Endothelial cell of umbilical vein (primary cell): ENCODE data around the gene OR1J2. TPM values are rescaled to one million over a fixed set of nuclear protein-coding genes. Genes with fewer than 3 reads are reported as not detected.

Experiments
- BruUV-seq: library from RNA; stranded (reverse); fragments of 400-500 nt; replicated peaks from 2 replicates; lab custom pipeline; 2021; lab: Mats Ljungman, UMichigan
- CTCF ChIA-PET: fragments of 300-600, 350-600 bp; sonication (Branson Sonifier 250); formaldehyde crosslinking; loops from one replicate; lab custom pipeline; 2021; ENCODE audit warnings: antibody characterized with exemption, inconsistent platforms; lab: Charles Lee
- POLR2A ChIA-PET: fragments of 300-600, 350-600 bp; sonication (Branson Sonifier 250); formaldehyde crosslinking; loops from one replicate; lab custom pipeline; 2021; ENCODE audit warnings: antibody characterized with exemption, inconsistent platforms; lab: Charles Lee
- DNase-seq: peaks from one replicate; pipeline ENCODE4 v3.0.0-alpha.2; 2011; ENCODE audit warnings: low read depth, low spot score
- FAIRE-seq: peaks from 2 replicates; lab custom pipeline; 2011; peaks lifted over from hg19 to GRCh38; lab: Jason Lieb, UNC
- H2AFZ ChIP-seq: 2 replicates; pipeline ENCODE4 v1.6.0; 2012; ENCODE audit warnings: low read depth, low read length, control low read depth, inconsistent platforms
- H3K27ac ChIP-seq: 2 replicates; pipeline ENCODE4 v1.5.1; 2011; ENCODE audit warnings: low read depth, mild to moderate bottlenecking, control low read depth, low read length, moderate library complexity; ENCODE audit not compliant: insufficient read depth
- H3K27me3 ChIP-seq, 2 experiments: 2 replicates each; pipeline versions ENCODE4 v1.6.0 to v1.6.1; 2011; ENCODE audit warnings: low read length in 2 of 2, mixed read lengths in 1 of 2; ENCODE audit not compliant: control insufficient read depth in 2 of 2, insufficient read depth in 2 of 2
- H3K36me3 ChIP-seq, 2 experiments: 2 replicates in 1 of 2; 3 replicates in 1 of 2; pipeline ENCODE4 v1.5.1; 2011; ENCODE audit warnings: low read length in 2 of 2, mild to moderate bottlenecking in 1 of 2, moderate library complexity in 1 of 2; ENCODE audit not compliant: control insufficient read depth in 2 of 2, insufficient read depth in 2 of 2; ENCODE audit errors: extremely low read depth in 1 of 2
- H3K4me1 ChIP-seq: 3 replicates; pipeline ENCODE4 v1.5.1; 2011; ENCODE audit warnings: mild to moderate bottlenecking, low read length; ENCODE audit not compliant: control insufficient read depth, insufficient read depth; ENCODE audit errors: extremely low read depth
- H3K4me2 ChIP-seq: 2 replicates; pipeline ENCODE4 v1.6.1; 2011; ENCODE audit warnings: low read length, control low read depth, mixed read lengths; ENCODE audit not compliant: insufficient read depth
- H3K4me3 ChIP-seq, 3 experiments: fragments of 200-600 bp in 1 of 3; sonication (generic), shearing (Covaris generic) in 1 of 3; replicated peaks in 1 of 3; 2 replicates each; pipeline ENCODE4 v1.5.1; 2011 to 2016; ENCODE audit warnings: control low read depth in 3 of 3, low read length in 3 of 3, mild to moderate bottlenecking in 2 of 3, inconsistent platforms in 1 of 3, low read depth in 1 of 3, moderate library complexity in 1 of 3; ENCODE audit not compliant: insufficient read depth in 1 of 3
- H3K79me2 ChIP-seq: 2 replicates; pipeline ENCODE4 v1.6.0; 2012; ENCODE audit warnings: low read length, inconsistent platforms; ENCODE audit not compliant: control insufficient read depth, insufficient read depth
- H3K9ac ChIP-seq: replicated peaks from 2 replicates; pipeline ENCODE3; 2011; ENCODE audit warnings: low read length, control low read depth; ENCODE audit not compliant: insufficient read depth; ENCODE audit errors: extremely low read depth
- H3K9me1 ChIP-seq: replicated peaks from 3 replicates; pipeline ENCODE4 v1.6.0; 2011; ENCODE audit warnings: mild to moderate bottlenecking, low read length; ENCODE audit not compliant: control insufficient read depth, insufficient read depth; ENCODE audit errors: extremely low read depth
- H3K9me3 ChIP-seq: replicated peaks from 2 replicates; pipeline ENCODE4 v1.5.1; 2012; ENCODE audit warnings: low read length, inconsistent platforms; ENCODE audit not compliant: control insufficient read depth, insufficient read depth
- H4K20me1 ChIP-seq: replicated peaks from 2 replicates; pipeline ENCODE3; 2011; ENCODE audit warnings: mild to moderate bottlenecking, low read length; ENCODE audit not compliant: control insufficient read depth, insufficient read depth; ENCODE audit errors: extremely low read depth
- EZH2 ChIP-seq: IDR thresholded peaks from 2 replicates; pipeline ENCODE4 v1.6.1; 2012; ENCODE audit warnings: borderline replicate concordance, low read depth, mild to moderate bottlenecking, moderate library complexity, low read length, inconsistent platforms; ENCODE audit not compliant: severe bottlenecking
- FOS ChIP-seq: IDR thresholded peaks from 2 replicates; pipeline ENCODE4 v1.6.1; 2011; ENCODE audit warnings: mild to moderate bottlenecking, low read length, moderate library complexity, borderline replicate concordance; ENCODE audit not compliant: insufficient read depth
- GATA2 ChIP-seq: IDR thresholded peaks from 2 replicates; pipeline ENCODE4 v1.7.0; 2011; ENCODE audit warnings: low read depth, mild to moderate bottlenecking, moderate library complexity, mixed read lengths, low read length; ENCODE audit not compliant: insufficient read length, insufficient read depth
- JUN ChIP-seq: IDR thresholded peaks from 2 replicates; pipeline ENCODE4 v1.6.1; 2011; ENCODE audit warnings: borderline replicate concordance, low read depth; ENCODE audit not compliant: insufficient read length, insufficient read depth
- MAX ChIP-seq: IDR thresholded peaks from 2 replicates; pipeline ENCODE4 v1.6.1; 2011; ENCODE audit not compliant: insufficient read depth, insufficient read length
- MYC ChIP-seq: IDR thresholded peaks from one replicate; pipeline ENCODE4 v1.6.1; 2011; ENCODE audit warnings: mild to moderate bottlenecking, low read depth, low read length
- POLR2A ChIP-seq: IDR thresholded peaks from 2 replicates; pipeline ENCODE4 v1.6.1; 2012; ENCODE audit warnings: low read depth, mild to moderate bottlenecking, control low read depth, low read length
- POLR2AphosphoS5 ChIP-seq: IDR thresholded peaks from 2 replicates; pipeline ENCODE4 v1.6.1; 2012; ENCODE audit warnings: low read depth, mild to moderate bottlenecking, control low read depth, low read length, moderate library complexity; ENCODE audit not compliant: insufficient read depth
- dilution Hi-C: fragments of 300-500 bp; cut with MboI; formaldehyde crosslinking; loops from one replicate; pipeline ENCODE4 v1.15.0; 2019; ENCODE audit warnings: low sequenced_read_pairs; ENCODE audit not compliant: extremely low pct_ligation_motif_present
- intact Hi-C: fragments of 100-400 bp; cut with micrococcal nuclease; formaldehyde crosslinking; loops from one replicate; pipeline ENCODE4 v1.10.0; 2022
- polyA plus RNA-seq, 4 experiments: library from polyadenylated mRNA; depleted of rRNA in 3 of 4; stranded (reverse) in 3 of 4; unstranded in 1 of 4; fragments of >200 nt; gene quantifications; 2 replicates each; pipeline versions ENCODE4 v1.2.1 to v1.2.3, GENCODE V29; 2011 to 2012; ENCODE audit warnings: missing spikeins in 1 of 4
- total RNA-seq: library from RNA; stranded (reverse); gene quantifications from 2 replicates; pipeline ENCODE4 v1.2.3, GENCODE V29; 2021
- TF ChIP-seq, protein P1 (sequence below), 2 donors: IDR thresholded peaks; 1 replicate in 1 of 2; 2 replicates in 1 of 2; pipeline ENCODE4 v1.5.1; 2011; ENCODE audit warnings: low read length in 2 of 2, mild to moderate bottlenecking in 2 of 2, moderate library complexity in 2 of 2, control low read depth in 1 of 2, inconsistent platforms in 1 of 2, low read depth in 1 of 2; ENCODE audit not compliant: insufficient read depth in 1 of 2; ENCODE audit errors: extremely low read depth in 1 of 2

Gene OR1J2
- total and polyA plus RNA-seq, 2 donors (not counting 3 experiments of a cell fraction or from before 2014, with no cell fraction given), result not detected

DNA sequence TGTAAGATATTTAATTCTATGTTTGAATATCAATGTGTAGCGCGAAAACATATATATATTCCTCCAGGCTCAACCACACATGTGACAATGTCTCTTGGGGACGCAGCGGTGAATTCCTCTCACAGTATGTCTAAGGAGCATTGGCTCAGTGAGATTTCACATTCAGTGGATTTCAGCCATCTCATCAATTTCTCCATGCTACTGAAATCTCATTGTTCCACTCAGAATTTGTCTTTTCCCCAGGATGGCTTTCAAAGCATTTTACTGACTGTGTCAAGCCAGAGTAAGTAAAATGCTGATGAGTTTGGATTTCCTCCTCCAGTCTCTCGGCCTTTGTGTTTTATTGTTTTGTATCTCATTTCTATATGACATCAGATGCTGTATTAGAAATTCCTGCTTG lies 31.5 kb upstream of the OR1J2 start:
- Histone ChIP-seq H3K36me3 (no peaks in the 10 kb centered on the region), H3K4me3 (no peak overlapping the region), H3K9ac (no peak overlapping the region), H3K27me3 (peaks cover 6 to 8% of the 10 kb centered on the region in 2 experiments), H3K79me2 (no peaks in the 10 kb centered on the region), H3K9me3 (no peaks in the 10 kb centered on the region), H3K4me2 (no peak overlapping the region), H2AFZ (no peak overlapping the region), H3K4me1 (no peaks in the 10 kb centered on the region), H3K9me1 (no peaks in the 10 kb centered on the region), H3K27ac (no peak overlapping the region), H4K20me1 (no peaks in the 10 kb centered on the region)
- no TSS peak for BruUV-seq
- intact Hi-C loops (no loop called here), dilution Hi-C loops (no loop called here)
- DNase-seq (no peak), FAIRE-seq (no peak)
- ChIA-PET CTCF (interaction anchor here (1.4 to 3.8 kb wide), 2 partner anchors 11 to 19 kb away, joined by 3 to 26 read pairs; no protein-coding TSS in a partner anchor), POLR2A (no interaction called here)
- TF ChIP-seq, protein P1, sequence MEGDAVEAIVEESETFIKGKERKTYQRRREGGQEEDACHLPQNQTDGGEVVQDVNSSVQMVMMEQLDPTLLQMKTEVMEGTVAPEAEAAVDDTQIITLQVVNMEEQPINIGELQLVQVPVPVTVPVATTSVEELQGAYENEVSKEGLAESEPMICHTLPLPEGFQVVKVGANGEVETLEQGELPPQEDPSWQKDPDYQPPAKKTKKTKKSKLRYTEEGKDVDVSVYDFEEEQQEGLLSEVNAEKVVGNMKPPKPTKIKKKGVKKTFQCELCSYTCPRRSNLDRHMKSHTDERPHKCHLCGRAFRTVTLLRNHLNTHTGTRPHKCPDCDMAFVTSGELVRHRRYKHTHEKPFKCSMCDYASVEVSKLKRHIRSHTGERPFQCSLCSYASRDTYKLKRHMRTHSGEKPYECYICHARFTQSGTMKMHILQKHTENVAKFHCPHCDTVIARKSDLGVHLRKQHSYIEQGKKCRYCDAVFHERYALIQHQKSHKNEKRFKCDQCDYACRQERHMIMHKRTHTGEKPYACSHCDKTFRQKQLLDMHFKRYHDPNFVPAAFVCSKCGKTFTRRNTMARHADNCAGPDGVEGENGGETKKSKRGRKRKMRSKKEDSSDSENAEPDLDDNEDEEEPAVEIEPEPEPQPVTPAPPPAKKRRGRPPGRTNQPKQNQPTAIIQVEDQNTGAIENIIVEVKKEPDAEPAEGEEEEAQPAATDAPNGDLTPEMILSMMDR (IDR thresholded peaks at IDR 0.05; ENCODE audit: extremely low read depth in 1 of 2, insufficient read depth in 1 of 2, low read depth in 1 of 2, low read length in 2 of 2), result no peak
- TF ChIP-seq GATA2, result no peak
- TF ChIP-seq MYC, result no peak
- TF ChIP-seq POLR2AphosphoS5, result no peak
- no peak for TF ChIP-seq FOS
- TF ChIP-seq MAX, result no peak
- no peak for TF ChIP-seq EZH2
- TF ChIP-seq JUN, result no peak
- TF ChIP-seq POLR2A, result no peak
